ENCODE data around the gene LDLRAD4.

The LDLRAD4 gene

DNA sequence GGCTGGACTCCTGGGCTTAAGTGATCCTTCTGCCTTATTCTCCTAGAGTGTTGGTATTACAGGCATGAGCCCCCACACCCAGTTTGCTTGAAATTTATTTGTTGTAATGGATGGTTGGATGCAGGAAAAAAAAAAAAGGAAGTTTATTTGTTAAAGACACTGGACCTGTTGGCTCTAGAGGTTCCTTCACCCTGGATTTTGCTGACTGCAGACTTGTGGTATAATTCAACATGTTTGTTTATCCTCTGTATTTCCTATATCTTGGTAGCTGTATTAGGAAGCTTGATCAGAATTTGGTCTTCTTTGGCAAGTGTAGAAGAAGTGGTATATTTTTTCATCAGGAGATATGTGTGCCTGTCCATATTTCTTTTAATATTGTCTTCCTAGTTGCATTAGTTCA, 138.7 kb downstream of the LDLRAD4 start:
- DNase-seq, result no peak

DNA sequence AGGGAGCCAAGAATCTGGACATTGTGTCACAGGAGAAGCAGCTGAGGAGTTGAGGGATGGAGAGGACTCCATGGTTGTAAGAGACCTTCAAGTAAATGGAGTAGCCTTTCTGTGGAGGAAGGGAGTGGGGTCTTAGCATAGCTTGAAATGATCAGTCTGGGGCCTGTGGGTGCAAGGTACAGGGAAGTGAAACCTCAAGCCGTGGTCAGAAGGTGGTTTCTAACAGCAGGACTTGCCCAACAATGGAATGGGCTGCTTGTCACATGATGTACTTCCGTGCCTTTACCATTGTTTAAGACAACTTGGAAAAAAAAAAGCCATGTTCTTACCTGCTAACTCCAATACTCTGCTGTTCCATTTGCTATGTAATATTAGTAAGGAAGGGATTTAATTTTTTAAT, 140.7 kb downstream of the LDLRAD4 start:
- no peak for DNase-seq

DNA sequence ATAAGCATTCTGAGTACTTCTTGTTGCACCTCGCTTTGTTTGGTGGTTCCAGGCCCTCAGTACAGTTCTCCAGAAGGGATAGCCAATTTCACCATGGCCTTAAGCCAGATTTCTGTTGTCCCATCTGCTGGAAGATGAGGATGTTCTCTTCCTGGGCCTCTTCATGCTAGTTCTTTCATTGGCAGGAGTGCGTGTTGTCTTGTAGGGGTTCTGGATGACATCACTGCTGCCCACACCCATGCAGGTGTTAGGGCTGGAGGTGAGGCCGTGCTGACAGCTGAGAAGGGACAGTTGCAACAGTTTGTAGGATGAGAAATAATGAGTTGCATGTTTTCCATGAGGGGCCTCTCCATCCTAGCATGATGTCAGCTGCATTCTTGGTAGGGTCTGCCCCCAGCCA, 142.9 kb downstream of the LDLRAD4 start:
- no peak for DNase-seq

DNA sequence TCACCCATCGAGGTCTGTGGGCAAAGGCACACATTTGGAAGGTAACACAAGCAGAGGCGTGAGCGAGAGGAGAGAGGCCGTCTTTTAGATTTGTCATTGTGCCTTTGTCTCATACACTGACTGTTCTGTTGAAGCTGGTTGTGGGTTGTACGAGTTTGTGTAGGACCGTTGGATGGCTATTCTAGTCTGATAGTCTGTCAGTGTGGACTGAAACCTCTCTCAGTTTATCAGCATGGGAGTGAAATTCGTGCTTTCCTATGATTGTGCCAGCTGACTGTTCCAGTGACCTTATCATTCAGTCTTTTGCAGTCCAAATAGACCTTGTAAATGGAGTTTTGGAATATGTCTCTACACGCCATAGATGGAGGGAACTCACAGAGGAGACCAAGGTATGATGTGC, 143.5 kb downstream of the LDLRAD4 start:
- no peak for DNase-seq

DNA sequence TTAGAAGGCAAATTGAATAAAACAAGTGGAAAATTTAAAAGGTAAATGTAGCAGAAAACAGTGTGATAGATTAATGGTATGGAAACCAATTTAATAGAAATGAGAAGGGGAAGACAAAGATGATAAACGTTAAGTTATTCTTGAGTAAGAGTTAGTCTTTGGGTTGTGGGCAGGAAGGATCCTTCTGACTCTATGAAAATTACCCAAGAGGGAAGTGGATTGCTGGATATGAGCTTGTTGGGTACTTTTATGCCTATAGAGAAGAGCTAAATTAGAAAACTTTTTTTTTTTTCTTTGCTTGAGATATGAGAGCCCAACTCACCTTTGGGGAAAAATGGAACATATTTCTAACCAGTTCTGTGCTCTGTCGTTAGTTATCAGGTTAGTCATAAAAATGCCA, 144.0 kb downstream of the LDLRAD4 start:
- DNase-seq, result no peak

DNA sequence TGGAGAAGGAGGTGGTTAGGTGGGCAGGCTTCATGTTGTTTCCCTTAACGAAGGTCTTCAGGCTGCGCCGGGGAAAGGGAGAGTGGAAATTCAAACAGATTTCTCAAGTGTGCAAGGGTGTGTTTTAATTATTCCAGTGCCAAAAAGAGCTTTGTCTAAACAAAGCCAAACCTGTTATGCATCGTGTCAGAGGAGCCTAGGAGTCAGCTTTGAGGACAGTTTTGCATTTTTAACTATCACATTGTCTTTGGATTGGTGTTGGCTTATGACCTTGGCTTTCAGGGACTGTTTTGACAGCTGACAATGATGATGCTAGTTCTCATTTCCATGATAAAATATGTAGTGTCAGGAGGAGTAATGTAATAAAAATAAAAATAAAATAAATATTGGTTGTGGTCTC, 144.8 kb downstream of the LDLRAD4 start:
- DNase-seq, result no peak

DNA sequence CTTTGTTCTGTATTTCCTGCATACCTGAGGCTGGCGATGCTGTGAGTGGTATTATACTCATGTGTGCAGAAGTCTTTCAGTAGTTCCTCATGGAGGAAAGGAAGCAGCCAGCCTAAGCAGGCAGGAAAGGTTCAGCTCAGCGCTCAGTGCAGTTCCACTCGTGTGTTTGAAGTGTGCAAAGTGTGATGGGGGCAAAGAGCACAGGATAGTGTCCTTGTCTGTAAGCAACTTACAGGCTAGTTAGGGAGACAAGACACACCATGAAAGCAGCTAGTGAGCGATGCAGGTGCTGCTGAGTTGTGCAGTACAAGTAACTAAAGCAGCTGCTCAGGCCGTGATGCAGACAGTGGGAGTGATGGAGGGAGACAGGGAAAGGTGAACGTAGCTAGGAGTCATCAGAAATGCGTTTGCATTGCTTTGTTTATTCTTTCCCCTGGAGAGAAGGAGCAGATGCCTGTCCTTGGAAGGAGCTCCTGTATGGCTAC, 146.2 kb downstream of the LDLRAD4 start:
- no peak for DNase-seq

DNA sequence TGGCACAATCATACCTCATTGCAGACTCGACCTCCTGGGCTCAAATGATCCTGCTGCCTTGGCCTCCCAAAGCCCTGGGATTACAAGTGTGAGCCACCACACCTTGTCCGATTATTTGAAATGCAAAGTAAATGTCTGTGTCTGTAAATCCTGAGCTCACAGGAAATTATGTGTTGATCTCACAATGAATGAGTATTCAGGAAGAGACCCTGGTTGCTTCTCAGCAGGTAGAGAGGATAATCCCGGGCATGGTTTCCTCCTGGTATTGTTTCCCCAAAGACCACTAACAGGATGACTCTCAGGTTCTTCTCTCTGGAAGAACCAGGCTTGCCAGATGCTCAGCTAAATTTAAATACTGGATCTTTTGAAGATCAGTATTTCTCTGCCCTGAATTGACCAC, 147.6 kb downstream of the LDLRAD4 start:
- no peak for DNase-seq

DNA sequence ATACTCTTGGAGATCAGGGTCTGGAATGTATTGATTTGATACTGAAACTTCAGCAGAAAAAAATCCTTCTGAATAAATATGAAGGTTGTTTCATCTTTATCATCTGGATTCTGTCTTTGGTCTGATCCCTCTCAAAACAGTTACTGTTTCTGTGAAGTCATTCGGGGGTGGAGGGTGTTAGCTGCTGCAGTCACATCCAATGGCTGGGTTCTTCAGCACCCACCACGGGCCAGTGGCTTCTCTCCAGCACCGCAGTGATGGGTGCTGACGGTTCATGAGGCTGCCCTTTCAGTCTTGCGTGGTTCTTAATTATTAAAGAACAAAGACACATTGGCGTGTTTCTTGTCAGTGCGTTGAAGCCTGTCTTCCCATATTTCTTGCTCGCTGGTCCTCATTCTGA, 148.0 kb downstream of the LDLRAD4 start:
- no peak for DNase-seq

DNA sequence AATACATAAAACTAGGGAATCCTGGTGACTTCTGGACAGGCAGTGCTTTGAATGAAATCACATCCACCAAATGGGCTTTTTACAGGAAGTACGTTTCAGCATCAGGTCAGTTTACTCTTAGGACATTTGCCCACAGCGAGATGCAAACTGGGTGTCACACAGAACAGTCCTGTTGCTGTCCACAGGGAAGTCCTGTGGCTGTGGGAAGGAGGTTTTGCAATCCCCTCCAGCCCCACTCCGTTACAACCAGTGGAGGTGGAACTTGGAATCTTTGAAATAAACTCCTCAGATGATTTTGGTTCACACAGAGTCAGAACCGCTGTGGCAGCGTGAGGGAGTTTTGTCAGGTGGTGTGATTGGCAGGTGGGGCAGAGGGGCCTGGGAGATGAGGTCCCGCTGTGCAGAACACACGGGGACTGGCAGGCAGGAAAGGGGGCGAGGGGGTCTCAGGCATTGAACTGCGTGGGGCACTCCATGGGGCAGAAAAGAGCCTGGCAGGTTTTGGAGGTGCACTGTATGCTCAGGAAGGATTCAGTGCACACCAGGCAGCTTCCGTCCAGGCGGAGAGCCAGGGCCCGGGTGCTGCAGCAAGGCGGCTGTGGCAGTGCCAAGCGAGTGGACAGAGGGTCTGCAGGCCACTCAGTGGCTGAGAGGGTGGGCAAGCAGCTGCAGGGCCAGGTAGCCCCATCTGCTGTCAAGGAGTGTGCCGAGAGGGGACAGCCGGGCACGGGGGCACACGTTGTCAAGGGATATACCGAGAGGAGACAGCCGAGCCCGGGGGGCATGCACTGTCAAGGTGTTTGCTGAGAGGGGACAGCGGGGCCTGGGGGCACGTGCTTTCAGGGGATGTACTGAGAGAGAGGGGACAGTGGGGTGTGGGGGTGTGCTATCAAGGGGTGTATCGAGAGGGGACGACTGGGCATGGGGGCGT, 148.7 kb downstream of the LDLRAD4 start:
- no peak for DNase-seq

DNA sequence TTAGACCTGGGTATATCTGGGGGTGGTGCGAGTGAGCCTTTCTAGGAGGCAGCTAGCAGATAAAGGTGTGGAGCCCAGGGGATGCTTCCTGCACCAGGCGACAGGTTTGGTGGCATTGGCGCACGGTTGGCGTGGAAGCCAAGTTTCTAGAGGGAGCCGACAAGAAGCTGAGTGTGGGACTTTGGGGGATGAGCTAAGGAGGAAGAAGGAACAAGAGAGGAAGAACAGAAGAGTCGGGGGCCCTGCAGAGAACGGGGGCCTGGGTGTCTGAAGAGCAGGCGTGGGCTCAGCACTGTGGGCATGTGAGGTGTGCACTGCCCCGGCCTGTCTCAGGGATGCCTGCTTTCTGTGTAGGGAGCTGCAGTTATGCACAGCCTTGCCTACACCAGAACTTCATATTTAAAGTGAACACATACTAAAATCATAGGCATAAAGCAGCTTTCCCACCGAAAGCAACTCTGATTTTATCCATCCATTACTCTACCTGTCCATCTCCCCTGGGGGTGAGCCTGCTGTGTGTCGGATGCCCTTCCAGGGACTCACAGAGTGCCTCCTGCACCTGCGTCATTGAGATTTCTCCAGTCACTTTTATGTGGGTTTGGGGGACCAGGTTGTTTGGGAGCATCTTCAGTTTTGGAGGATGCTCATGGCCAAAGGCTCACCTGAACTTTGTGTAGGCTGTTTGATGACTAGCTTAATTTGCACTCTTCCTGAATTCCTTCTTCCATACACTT, 149.7 kb downstream of the LDLRAD4 start:
- no peak for DNase-seq

DNA sequence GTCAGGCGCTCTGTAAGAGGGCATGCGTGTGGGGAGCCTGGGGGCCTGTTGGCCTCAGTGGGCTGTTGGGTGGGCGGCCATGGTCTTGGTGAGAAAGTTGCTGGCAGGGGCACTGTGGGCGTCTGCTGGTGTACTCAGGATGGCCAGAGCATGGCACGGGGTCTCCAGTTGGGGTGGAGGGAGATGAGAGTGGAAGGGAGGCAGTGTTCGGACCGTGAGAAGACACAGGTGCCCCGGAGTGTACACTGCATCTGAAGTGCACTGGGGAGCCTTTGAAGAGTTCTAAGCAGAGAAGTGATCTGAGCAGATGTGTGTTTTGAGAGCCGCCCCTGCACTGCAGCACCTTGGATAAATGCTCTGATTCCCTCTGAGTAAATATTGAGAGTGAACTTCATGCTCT, 150.8 kb downstream of the LDLRAD4 start:
- no peak for DNase-seq

DNA sequence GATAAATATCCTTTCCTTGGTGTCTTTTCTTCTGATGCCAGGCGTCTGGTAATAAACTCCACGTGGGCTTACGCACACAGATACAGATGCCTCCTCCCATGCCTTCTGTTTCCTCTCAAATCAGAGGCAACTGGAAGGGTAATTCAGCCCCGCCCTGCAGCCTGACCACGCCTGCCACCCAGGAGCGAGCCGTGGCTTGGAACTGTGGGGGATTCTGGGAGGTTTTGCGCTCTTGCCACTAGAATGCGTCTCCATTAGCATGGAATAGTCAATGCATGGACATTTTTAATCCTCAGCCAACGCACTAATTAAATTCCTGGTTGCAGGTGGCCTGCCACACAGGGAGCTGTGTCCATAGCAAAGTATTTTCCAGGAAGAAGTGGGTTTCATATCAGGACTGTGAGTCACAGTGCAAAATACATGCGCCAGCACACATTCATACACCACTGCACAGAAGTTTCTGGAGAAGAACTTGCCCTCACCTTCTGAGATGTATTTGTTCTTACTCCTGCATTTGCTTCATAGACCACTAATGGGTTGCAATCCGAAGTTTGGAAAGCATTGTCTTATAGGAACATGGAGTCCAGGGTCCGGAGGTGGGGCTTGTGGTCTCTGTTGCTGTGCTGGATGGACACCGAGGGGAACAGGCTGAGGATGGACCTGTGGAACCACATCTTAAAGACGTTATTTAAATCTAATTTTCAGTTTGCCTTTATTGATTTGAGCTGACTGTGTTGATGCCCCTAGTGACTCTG, 151.4 kb downstream of the LDLRAD4 start:
- no peak for DNase-seq

DNA sequence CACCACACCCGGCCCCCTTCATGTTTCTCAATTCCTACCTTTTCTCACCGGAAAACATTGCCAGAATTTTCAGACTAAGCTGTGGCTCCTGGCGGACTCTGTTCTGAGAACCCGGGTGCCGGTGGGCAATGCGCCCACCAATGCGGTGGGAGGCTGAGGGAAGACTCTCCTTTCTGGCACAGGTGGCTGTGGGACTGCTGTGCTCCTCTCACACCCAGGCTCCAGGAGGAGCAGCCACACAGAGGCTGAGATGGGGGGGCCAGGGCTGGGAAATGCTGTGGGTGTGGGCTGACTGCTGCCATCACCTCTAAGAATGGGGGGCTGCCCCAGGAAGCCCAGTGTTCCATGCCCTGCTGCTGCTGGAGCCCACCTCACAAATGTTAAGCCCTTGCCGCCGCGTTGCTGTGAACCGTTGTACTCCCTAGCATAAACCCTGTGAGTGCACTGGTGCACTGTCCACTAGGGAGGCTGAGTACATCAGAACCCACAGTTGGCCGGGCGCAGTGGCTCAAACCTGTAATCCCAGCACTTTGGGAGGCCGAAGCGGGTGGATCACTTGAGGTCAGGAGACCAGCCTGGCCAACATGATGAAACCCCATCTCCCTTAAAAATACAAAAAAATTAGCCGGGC, 152.6 kb downstream of the LDLRAD4 start:
- DNase-seq, result no peak

DNA sequence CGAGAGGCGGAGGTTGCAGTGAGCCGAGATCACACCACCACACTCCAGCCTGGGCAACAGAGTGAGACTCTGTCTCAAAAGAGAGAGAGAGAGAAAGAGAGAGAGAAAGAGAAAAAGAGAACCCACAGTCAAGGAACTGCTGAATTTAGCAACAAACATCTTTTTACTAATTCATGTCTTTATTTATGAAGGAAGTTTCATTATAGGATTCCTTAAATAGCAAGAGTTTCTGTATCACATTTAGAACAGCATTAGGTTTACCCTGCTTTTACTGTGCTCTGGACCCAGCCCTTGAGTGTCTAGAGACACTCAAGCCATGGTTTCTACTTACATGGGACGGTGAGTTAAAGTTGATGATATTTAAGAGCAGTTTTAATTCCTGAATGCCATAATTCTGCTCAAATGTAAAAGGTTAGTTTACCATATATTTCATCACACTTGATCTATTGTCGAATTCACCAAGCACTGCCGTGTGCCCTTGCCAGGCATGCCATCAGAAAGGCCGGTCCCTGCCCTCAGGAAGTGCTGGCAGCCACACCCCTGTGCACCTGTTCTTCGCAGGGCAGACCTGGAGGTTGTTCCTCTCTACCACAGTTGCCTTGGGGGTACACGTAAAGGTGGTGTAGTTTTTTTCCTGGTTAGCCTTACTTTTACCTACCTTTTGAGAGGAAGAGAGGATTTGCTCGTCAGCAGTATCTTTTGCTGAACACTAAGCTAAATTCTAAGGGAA, 153.3 kb downstream of the LDLRAD4 start:
- peak; percentile 35 for DNase-seq

DNA sequence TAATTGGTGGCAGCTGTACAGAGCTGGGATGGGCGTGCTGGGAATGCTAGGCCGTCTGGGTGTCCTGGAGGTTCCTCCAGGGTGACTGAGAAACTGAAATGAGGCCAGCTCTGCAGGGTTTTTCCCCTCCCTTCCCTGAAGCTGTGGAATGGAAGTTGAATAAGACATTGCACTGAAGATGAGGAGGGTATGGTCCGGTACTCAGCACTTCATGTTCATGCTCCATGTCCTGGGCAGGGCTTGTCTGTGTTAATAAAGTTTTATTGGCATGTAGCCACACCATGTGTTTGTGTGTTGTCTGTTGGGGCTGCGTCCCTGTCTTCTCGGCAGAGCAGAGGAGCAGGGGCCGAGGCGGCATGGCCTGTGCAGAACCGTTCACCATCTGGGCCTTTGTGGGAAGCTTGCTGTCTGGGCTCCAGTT, 154.0 kb downstream of the LDLRAD4 start:
- no peak for DNase-seq

DNA sequence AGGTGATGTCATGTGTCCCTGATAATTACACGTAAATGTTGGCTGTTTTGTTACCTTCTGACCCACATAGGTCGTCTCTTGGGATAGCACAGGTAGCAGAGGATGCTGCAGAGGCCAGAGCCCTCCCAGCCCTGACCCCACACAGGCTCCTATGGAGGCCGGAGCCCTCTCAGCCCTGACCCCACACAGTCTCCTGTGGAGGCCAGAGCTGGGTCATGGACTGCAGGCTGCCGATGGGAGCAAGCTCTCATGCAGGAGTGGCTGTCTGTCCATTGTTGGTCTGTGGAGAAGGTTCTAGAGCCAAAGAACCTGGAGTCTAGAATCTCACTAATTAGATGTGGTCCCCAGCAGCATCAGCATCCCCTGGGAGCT, 155.5 kb downstream of the LDLRAD4 start:
- no peak for DNase-seq

DNA sequence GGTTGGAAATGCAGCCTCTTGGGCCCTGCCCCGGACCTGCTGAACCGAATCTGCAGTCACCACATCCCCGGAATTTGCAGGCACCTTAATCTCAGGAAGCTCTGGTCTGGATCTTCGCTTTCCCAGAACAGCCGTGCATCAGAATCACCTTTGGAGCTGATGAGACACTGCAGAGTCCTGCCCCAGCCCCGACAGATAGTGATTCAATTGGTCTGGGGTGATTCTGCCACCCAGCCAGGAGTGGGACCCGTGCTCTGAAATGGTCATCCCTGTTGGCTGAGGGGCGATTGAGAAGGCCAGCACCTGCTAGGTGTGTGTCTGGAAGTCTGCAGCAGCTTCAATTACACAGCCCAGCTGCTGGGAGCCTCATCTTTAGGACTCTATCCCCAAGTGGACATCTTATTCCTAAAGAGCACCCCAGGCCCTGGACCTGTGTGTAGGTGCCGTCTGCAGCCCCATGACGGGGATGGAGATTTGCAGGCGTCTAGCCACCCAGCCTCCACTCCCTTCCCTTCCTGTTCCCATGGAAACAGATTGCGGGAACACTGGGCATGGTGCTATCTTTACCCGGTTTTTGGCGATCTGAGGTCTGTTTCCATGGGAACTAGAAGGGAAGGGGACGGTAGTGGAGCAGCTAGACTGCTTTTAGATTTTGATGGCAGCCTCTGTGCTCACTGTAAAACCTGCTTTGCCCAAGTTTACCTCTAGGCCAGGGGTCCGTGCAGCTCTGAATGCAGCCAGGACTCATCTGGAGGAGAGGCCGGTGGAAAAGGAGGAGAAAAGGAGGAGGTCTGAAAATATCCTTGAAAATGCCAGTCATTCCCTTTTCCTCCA, 156.1 kb downstream of the LDLRAD4 start:
- no peak for DNase-seq

DNA sequence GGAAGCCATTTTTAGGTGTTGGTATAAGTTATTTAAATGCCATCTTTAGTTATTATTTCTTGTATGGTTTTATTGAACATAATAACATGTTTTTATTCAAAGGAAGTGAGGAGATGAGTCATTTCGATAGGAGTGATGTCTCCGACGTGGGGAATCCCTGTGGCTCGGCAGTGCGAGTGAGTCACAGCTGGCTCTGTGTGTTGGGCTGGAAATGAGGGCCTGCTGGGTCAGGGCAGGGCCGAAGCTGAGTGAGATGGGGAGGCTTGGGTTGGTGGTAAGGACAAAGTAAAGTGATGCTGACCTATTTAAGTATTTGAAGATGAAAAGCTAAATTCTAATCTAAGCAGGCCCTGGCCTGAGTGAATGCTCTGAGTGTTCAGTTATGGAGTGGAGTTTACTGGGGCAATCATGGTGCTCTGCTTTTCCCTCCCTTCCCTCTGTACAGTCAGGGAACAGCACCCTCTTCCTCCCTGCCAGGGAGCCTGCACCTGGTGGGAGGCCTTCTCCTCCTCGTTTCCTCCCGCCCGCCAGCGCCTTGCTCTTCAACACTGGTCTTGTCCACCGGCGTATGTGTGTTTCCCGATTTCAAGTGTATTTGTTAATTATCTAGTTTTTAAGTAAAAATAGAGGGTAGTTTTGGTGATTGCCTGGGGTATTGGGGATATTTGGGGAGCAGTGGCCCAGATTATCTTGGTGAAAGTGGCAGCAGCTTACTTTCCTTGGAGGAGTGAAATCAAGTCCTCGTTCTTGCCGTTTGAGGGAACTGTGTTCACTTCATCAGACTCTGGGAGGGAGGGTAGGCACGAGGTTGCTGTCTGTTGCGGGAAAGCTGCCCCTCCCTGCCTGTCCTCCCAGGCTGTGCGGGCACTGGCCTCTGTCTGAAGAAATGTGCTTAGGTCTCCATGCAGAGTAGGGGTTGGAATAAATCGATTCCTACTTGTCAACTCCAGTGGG, 157.0 kb downstream of the LDLRAD4 start:
- DNase-seq, result peak; percentile 90

DNA sequence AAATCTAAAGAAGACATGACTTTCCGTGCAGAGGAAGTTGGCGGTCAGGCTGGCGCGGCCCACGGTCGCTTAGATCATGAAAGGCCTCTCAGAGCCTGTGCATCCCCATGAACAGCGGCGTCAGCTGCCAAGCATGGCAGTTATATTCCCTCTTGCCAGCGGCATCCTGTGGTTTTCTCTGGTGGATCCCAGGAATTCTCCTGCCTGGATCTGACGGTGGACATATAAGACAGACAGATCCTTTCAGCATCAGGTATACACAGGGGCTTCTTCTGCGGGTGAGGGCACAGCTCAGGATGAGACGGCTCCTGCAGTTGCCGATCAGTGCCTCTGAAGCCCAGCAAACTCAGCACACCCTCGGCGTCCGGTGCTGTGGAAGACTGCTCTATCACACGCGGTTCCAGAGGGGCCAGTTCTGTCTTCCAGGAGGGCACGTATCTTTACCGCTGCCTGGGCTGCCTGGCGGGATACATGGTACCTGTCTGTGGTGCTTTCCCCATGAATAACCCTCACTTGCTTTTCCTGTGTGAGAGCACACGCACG, 157.8 kb downstream of the LDLRAD4 start:
- DNase-seq, result peak; percentile 50
